Activated T-helper 1 cell treated with anti-CD3 and anti-CD28 coated beads, Interleukin-2, amount 50 U/mL, for 16 hours (primary cell): ENCODE measurements around the gene FHOD3.

Experiments
- DNase-seq, 2 donors: peaks; one replicate each; pipeline ENCODE4 v3.0.0-alpha.2; 2020; ENCODE audit warnings: low read depth in 1 of 2, low spot score in 1 of 2

Gene FHOD3

DNA sequence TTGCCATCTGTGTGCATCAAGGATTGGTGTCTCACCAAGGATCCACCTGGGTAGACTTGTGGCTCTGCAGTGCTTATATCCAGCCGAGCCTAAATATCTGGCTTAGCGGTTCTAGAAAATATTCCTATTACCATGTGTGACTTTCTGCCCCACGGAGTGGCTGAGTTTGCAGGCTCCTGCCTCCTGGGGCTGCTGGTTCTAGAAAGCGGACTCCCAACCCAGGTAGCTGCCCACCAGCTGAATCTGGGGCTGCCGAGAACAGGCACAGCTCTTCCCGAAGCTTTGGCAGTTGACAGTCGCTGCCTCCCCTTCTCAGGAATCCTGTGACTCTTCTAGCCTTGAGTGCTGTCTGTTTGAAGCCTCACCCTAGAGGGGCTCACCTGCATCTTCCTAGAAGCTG is 426.7 kb downstream of the FHOD3 start:
- no peak for DNase-seq

- no peak for DNase-seq
Observed at GRCh38 chr18:36724591-36725001, 427.1 kb downstream of the FHOD3 start.

DNA sequence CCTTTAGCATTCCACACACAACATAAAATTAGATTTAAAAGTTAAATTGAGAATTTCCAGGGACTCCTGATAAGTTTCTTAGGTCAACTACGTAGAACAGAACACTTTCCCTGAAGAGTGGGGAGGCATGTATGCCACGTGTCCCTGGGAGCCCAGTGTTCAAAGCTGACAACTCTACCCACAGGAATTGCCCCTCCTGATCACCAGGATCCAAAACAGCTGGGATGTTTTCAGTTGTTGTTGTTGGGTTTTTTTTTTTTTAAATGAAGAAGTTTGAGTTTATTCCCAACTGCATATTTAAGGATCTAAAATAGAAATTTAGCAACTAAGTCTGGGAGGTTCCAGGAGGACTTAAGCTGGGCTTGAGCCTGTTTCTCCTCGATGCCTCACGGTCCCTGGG is 430.8 kb downstream of the FHOD3 start:
- no peak for DNase-seq

- DNase-seq: no peak
Observed at GRCh38 chr18:36729197-36729596, 431.7 kb downstream of the FHOD3 start.

- DNase-seq: no peak
Observed at GRCh38 chr18:36732264-36732663, 434.8 kb downstream of the FHOD3 start.

DNA sequence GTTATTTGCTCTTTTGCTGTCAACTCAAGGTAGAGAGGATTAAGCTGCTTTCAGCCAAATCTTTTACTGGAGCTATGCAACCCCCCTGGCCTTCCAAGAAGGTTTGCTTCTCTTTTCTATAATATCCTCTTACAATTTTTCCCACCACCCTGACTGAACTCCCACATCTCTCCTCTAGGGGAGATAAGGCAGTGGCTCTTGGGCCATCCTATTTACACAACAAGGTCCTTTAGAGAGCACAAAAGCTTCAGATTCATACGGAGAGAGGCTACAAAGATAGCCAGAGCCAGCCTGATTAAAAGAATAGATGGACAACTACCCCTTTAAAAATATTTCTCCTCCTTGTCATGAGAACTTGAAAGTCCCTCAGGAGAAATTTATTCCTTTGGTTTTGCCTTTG is 435.6 kb downstream of the FHOD3 start:
- no peak for DNase-seq

- DNase-seq: no peak
Observed at GRCh38 chr18:36734596-36734995, 437.1 kb downstream of the FHOD3 start.

DNA sequence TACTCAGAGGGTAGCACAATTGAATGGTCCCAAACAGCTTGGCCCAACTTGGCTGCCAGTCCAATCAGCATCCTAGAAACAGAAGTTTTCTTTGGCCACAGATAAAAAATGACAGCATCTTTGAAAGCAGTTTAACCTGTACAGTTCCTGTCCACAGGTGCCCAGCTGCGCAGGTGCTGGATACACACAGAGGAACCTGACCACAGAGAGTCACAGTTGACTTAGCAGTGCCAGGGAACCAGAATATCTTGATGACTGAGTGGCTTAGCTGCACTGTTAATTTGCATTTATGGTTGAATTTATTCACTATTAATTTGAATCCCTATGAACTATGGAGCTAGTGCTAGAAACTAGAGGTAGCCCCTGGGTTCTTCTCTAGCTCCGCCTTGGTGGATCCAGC is 437.6 kb downstream of the FHOD3 start:
- no peak for DNase-seq

- DNase-seq: no peak
Observed at GRCh38 chr18:36736094-36736493, 438.6 kb downstream of the FHOD3 start.

GRCh38 chr18:36737316-36737715 is 439.8 kb downstream of the FHOD3 start:
- no peak for DNase-seq

DNA sequence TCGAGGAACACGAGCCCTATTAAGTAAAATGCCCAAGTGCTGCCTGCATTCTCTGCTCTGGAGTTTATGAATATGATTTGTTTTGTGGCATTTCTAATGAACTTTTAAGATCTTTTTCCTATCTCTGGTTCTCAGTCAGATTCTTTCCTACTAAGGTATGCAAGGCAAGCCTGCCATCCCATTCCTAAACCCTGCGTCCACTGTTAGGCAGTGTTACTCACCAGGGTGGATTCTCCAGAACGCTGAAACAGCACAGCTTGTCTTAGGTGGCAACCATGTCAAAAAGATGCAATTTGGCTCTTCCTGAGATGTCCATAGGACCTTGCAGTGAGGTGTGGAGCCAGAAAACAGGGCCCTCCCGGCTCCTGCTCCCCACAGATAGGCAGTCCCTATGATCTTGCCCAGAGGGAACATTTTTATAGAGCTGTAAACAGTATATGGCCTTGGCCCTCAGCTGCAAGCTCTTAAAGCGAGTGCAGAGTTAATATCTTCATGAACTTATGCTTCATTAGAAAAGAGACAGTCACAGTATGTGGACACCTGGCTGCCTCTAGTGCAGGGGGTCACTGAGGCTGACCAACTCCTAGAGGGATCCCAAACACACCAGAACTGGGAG is 446.9 kb downstream of the FHOD3 start:
- DNase-seq: no peak

- no peak for DNase-seq
Observed at GRCh38 chr18:36745219-36745975, 447.9 kb downstream of the FHOD3 start.

DNA sequence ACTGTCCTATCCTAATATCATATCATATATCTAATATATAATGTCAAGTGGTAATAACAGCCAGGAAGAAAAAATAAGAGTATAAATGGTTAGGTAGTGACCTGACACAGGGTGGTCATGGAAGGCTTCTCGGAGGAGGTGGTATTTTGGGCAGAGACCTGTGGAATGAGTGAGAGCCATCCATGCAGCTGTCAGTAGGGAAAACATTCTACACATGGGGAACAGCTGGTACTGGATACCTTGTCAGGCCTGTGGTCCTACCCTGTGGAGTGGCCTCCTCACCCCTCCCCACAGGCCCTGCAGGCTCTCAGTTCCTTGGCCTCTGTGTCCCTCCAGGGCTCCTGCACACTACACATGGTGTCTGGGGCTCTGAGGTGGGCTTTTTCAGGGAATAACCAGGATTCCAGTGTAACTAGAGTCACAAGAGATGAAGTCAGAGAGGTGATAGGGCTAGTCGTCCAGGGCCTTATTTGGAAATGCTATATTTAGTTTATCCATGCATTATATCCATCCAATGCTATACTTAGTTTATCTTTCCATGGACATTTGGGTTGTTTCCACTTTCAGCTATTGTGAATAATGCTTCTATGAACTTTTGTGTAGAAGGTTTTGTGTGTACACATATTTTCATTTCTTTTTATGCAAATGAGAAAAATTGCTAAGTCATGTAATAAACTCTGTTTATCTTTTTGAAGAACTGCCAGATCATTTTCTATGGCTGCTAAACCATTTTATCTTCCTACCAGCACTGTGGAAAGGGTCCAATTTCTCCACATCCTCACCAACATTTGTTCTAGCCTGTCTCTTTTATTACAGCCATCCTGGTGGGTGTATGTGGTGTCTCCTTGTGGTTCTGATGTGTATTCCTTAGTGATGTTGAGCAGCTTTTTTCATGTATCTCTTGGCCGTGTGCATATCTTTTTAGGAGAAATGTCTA is 455.7 kb downstream of the FHOD3 start:
- no peak for DNase-seq

DNA sequence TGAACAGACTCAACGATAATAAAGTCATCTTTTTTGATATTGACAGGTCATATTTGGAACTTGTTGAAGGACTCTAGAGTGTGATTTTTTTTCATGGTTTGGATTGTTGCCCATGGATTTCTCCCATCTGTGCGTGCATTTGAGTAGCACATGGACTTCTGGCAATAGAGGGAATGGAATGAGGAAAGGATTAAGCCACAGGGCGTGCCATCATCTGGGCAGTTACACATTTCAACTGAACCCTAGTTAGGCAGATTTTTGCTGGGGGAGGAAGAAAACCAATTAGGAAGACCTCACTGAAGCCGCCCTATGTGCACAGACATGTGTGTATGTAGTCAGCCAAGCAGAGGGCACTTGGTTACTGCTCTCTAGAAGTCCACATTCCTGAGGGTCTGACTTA is 458.7 kb downstream of the FHOD3 start:
- no peak for DNase-seq

GRCh38 chr18:36757081-36757480 is 459.6 kb downstream of the FHOD3 start:
- DNase-seq: no peak

GRCh38 chr18:36757991-36758390 is 460.5 kb downstream of the FHOD3 start:
- no peak for DNase-seq

- no peak for DNase-seq
Observed at GRCh38 chr18:36758623-36759022, 461.1 kb downstream of the FHOD3 start.

DNA sequence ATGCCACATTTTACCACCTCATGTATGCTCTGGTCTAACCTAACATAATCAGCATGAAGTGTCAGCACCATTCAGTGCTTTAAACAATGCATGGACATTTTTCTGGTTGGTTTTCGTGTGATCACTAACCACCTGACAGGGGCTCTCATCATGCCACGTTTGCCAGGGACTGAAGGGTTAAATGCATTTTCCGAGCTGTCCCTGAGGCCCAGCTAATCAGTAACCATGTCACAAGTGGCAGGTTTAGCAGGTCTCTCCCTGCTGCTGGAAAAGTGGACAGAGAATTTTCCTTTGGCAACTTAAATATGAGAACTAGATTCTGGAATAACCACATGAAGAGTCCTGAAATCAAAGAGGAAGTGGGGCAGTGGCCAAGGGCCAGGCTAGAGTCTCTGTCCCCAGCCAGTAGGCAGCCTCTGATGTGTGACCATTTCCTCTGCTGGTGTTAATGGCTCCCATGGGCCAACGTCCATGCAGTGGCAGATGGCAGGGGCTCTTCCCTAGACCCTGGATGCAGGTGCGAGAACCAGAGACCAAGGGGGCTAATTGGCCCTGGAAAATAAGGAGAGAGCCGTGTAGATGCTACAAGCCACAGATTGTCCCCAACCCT is 461.8 kb downstream of the FHOD3 start:
- DNase-seq: no peak

DNA sequence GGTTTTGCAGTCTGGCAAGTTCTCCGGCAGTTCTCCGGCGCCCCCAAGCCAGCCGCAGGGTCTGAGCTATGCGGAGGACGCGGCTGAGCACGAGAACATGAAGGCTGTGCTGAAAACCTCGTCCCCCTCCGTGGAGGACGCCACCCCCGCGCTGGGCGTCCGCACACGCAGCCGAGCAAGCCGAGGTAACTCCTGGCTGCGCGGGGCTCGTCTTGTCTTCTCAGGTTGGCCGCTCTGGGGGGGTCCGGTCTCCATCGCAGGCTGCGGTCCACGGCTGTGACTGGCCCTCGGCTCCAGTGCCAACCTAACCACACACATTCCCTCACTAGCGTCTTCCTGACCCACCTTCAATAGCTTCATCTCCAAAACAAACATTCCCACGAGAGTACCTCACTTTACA is 463.1 kb downstream of the FHOD3 start:
- DNase-seq: no peak

GRCh38 chr18:36761186-36761698 is 463.7 kb downstream of the FHOD3 start:
- DNase-seq: no peak

DNA sequence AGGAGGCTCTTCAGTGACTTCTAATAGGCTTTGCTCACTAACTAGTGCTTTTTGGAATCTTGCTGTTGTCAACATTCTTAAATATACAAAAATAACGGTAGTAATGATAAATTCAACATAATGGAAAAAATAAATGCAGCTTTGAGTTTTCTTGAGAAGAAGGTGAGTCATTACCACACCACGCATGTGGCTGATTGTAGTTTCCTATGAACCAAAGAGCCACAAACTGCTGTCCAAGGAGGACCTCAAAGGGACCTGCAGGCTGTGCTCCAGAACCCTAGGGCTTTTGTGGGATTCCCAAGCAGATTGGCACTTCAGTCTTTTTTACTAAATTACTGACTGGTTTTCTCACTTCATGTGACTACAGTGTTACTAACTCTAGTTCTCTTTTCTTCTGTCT is 464.6 kb downstream of the FHOD3 start:
- DNase-seq: no peak
